ENCODE measurements around the gene MAP2K1. TPM values are rescaled to one million over a fixed set of nuclear protein-coding genes. Genes with fewer than 3 reads are reported as not detected.
A peak's percentile ranks its signal among the peaks of the same experiment; 100 is the strongest.

The MAP2K1 gene
- total RNA-seq, 2 experiments from 2014 or later = 95.0 to 96.5 TPM

GRCh38 chr15:66474963-66475362 is 88.3 kb downstream of the MAP2K1 start:
- DNase-seq = no peak
- peaks cover 34% of the 10 kb centered on the region for H3K4me1 Mint-ChIP-seq
- no peak overlapping the region for H3K27ac Mint-ChIP-seq
- ATAC-seq (ENCODE audit: low read depth) = no peak
- H3K36me3 Mint-ChIP-seq = peaks cover 15% of the 10 kb centered on the region
- POLR2A ChIA-PET = interaction anchor here (0.8 to 1.5 kb wide), 2 partner anchors 24 to 86 kb away, joined by 4 to 7 read pairs; no protein-coding TSS in a partner anchor
- H3K9me3 Mint-ChIP-seq = no peaks in the 10 kb centered on the region
- no peak overlapping the region for H3K4me3 Mint-ChIP-seq
- H3K27me3 Mint-ChIP-seq = no peaks in the 10 kb centered on the region

GRCh38 chr15:66476535-66476934 is 89.8 kb downstream of the MAP2K1 start:
- Mint-ChIP-seq H3K27me3 (no peaks in the 10 kb centered on the region), H3K4me3 (no peak overlapping the region), H3K27ac (peak overlapping the region; percentile 11), H3K4me1 (peaks cover 25% of the 10 kb centered on the region), H3K9me3 (no peaks in the 10 kb centered on the region), H3K36me3 (peaks cover 19% of the 10 kb centered on the region)
- ATAC-seq (ENCODE audit: low read depth) (no peak), DNase-seq (no peak)
- POLR2A ChIA-PET = no interaction called here

GRCh38 chr15:66477011-66477410 is 90.3 kb downstream of the MAP2K1 start:
- no peak for DNase-seq
- no peak for ATAC-seq (ENCODE audit: low read depth)
- Mint-ChIP-seq H3K27ac (no peak overlapping the region), H3K9me3 (no peaks in the 10 kb centered on the region), H3K4me3 (no peak overlapping the region), H3K36me3 (peaks cover 21% of the 10 kb centered on the region), H3K27me3 (no peaks in the 10 kb centered on the region), H3K4me1 (peaks cover 22% of the 10 kb centered on the region)
- POLR2A ChIA-PET = interaction anchor here (0.6 kb wide), 1 partner anchor 29 kb away, joined by 3 read pairs; no protein-coding TSS in a partner anchor

GRCh38 chr15:66480267-66480666 is 93.6 kb downstream of the MAP2K1 start:
- H3K27me3 Mint-ChIP-seq = no peaks in the 10 kb centered on the region
- DNase-seq = no peak
- no peak overlapping the region for H3K27ac Mint-ChIP-seq
- no peak for ATAC-seq (ENCODE audit: low read depth)
- H3K4me1 Mint-ChIP-seq = peaks cover 11% of the 10 kb centered on the region
- peaks cover 28% of the 10 kb centered on the region for H3K36me3 Mint-ChIP-seq
- POLR2A ChIA-PET = no interaction called here
- no peaks in the 10 kb centered on the region for H3K9me3 Mint-ChIP-seq
- no peak overlapping the region for H3K4me3 Mint-ChIP-seq

- POLR2A ChIA-PET = no interaction called here
- Mint-ChIP-seq H3K4me1 (peaks cover 7% of the 10 kb centered on the region), H3K27ac (no peak overlapping the region), H3K27me3 (no peaks in the 10 kb centered on the region), H3K4me3 (no peak overlapping the region), H3K9me3 (no peaks in the 10 kb centered on the region), H3K36me3 (peaks cover 30% of the 10 kb centered on the region)
- DNase-seq = no peak
- ATAC-seq (ENCODE audit: low read depth) = no peak
These were observed 94.6 kb downstream of the MAP2K1 start for GRCh38 chr15:66481107-66481856.

- Mint-ChIP-seq H3K4me3 (no peak overlapping the region), H3K27me3 (no peaks in the 10 kb centered on the region), H3K9me3 (no peaks in the 10 kb centered on the region), H3K27ac (peak overlapping the region; percentile 35), H3K4me1 (peaks cover 3% of the 10 kb centered on the region), H3K36me3 (peaks cover 34% of the 10 kb centered on the region)
- POLR2A ChIA-PET = interaction anchor here (1.0 kb wide), 1 partner anchor 14 kb away, joined by 3 read pairs; no protein-coding TSS in a partner anchor
- ATAC-seq (ENCODE audit: low read depth) = no peak
- DNase-seq = no peak
These were observed 95.8 kb downstream of the MAP2K1 start for GRCh38 chr15:66482539-66482938.

GRCh38 chr15:66483131-66483566 is 96.4 kb downstream of the MAP2K1 start:
- Mint-ChIP-seq H3K36me3 (peaks cover 34% of the 10 kb centered on the region), H3K4me1 (peaks cover 3% of the 10 kb centered on the region), H3K27ac (no peak overlapping the region), H3K27me3 (no peaks in the 10 kb centered on the region), H3K9me3 (no peaks in the 10 kb centered on the region), H3K4me3 (no peak overlapping the region)
- DNase-seq (no peak), ATAC-seq (ENCODE audit: low read depth) (no peak)
- POLR2A ChIA-PET = no interaction called here

- Mint-ChIP-seq H3K4me1 (peaks cover 1% of the 10 kb centered on the region), H3K36me3 (peaks cover 37% of the 10 kb centered on the region), H3K27me3 (no peaks in the 10 kb centered on the region), H3K9me3 (no peaks in the 10 kb centered on the region), H3K4me3 (no peak overlapping the region), H3K27ac (no peak overlapping the region)
- ATAC-seq (ENCODE audit: low read depth) (no peak), DNase-seq (no peak)
- POLR2A ChIA-PET = interaction anchor here (0.5 kb wide), 1 partner anchor 12 kb away, joined by 4 read pairs; no protein-coding TSS in a partner anchor
These were observed 97.9 kb downstream of the MAP2K1 start for GRCh38 chr15:66484539-66485112.

GRCh38 chr15:66486887-66487286 is 100.2 kb downstream of the MAP2K1 start:
- peaks cover 35% of the 10 kb centered on the region for H3K36me3 Mint-ChIP-seq
- H3K4me3 Mint-ChIP-seq = no peak overlapping the region
- H3K4me1 Mint-ChIP-seq = peaks cover 3% of the 10 kb centered on the region
- ATAC-seq (ENCODE audit: low read depth) (no peak), DNase-seq (no peak)
- H3K27me3 Mint-ChIP-seq = no peaks in the 10 kb centered on the region
- POLR2A ChIA-PET = no interaction called here
- H3K9me3 Mint-ChIP-seq = no peaks in the 10 kb centered on the region
- H3K27ac Mint-ChIP-seq = no peak overlapping the region

GRCh38 chr15:66488525-66488924 is 101.8 kb downstream of the MAP2K1 start:
- ATAC-seq (ENCODE audit: low read depth) (no peak), DNase-seq (no peak)
- no peak overlapping the region for H3K27ac Mint-ChIP-seq
- POLR2A ChIA-PET = no interaction called here
- H3K4me3 Mint-ChIP-seq = no peak overlapping the region
- H3K4me1 Mint-ChIP-seq = peaks cover 6% of the 10 kb centered on the region
- H3K9me3 Mint-ChIP-seq = no peaks in the 10 kb centered on the region
- peaks cover 30% of the 10 kb centered on the region for H3K36me3 Mint-ChIP-seq
- H3K27me3 Mint-ChIP-seq = no peaks in the 10 kb centered on the region

GRCh38 chr15:66489179-66489791 is 102.6 kb downstream of the MAP2K1 start:
- ATAC-seq (ENCODE audit: low read depth) (no peak), DNase-seq (no peak)
- Mint-ChIP-seq H3K36me3 (peaks cover 27% of the 10 kb centered on the region), H3K27me3 (no peaks in the 10 kb centered on the region), H3K4me3 (no peak overlapping the region), H3K9me3 (no peaks in the 10 kb centered on the region), H3K27ac (no peak overlapping the region), H3K4me1 (peaks cover 9% of the 10 kb centered on the region)
- POLR2A ChIA-PET = no interaction called here

- H3K36me3 Mint-ChIP-seq = peaks cover 24% of the 10 kb centered on the region
- DNase-seq = no peak
- H3K9me3 Mint-ChIP-seq = no peaks in the 10 kb centered on the region
- POLR2A ChIA-PET = interaction anchor here (0.6 to 1.3 kb wide), 3 partner anchors 66 to 170 kb away, joined by 3 to 4 read pairs (median 3); no protein-coding TSS in a partner anchor
- no peak overlapping the region for H3K4me3 Mint-ChIP-seq
- no peak overlapping the region for H3K27ac Mint-ChIP-seq
- peaks cover 16% of the 10 kb centered on the region for H3K4me1 Mint-ChIP-seq
- H3K27me3 Mint-ChIP-seq = no peaks in the 10 kb centered on the region
- ATAC-seq (ENCODE audit: low read depth) = no peak
These were observed 105.1 kb downstream of the MAP2K1 start for GRCh38 chr15:66491846-66492245.

- ATAC-seq (ENCODE audit: low read depth) (no peak), DNase-seq (no peak)
- POLR2A ChIA-PET = no interaction called here
- Mint-ChIP-seq H3K4me1 (peaks cover 28% of the 10 kb centered on the region), H3K4me3 (no peak overlapping the region), H3K27ac (peak overlapping the region; percentile 50), H3K36me3 (peaks cover 27% of the 10 kb centered on the region), H3K27me3 (no peaks in the 10 kb centered on the region), H3K9me3 (no peaks in the 10 kb centered on the region)
These were observed 107.5 kb downstream of the MAP2K1 start for GRCh38 chr15:66494262-66494661.

All from activated naive CD8-positive, alpha-beta T cell treated with anti-CD3 and anti-CD28 coated beads, Interleukin-2, amount 10 ng/mL, durations not matched to agents 7 days and 5 days (primary cell).